H1 (cell line): ENCODE measurements around the gene C2orf81. TPM values are rescaled to one million over a fixed set of nuclear protein-coding genes. Genes with fewer than 3 reads are reported as not detected.

Experiments
- CREB1 ChIP-seq: IDR thresholded peaks from 2 replicates; pipeline ENCODE4 v1.6.1; 2012; ENCODE audit warnings: inconsistent platforms
- JUN ChIP-seq: IDR thresholded peaks from 2 replicates; pipeline ENCODE4 v1.6.1; 2011; ENCODE audit warnings: low read depth, mild to moderate bottlenecking, improper control_type of control experiment, low read length
- KDM5A ChIP-seq: fragments of 200-600 bp; IDR thresholded peaks from 2 replicates; pipeline ENCODE4 v1.7.1; 2012; ENCODE audit warnings: mild to moderate bottlenecking, low read length, inconsistent platforms, mixed read lengths
- SUZ12 ChIP-seq: fragments of 200-600 bp; sonication (generic); IDR thresholded peaks from 2 replicates; pipeline ENCODE4 v1.6.1; 2012; ENCODE audit warnings: mild to moderate bottlenecking, inconsistent platforms, low read length, moderate library complexity, mixed read lengths
- TAF1 ChIP-seq: IDR thresholded peaks from 2 replicates; pipeline ENCODE4 v1.6.1; 2011; ENCODE audit warnings: mild to moderate bottlenecking, low read depth, low read length
- ZNF274 ChIP-seq: IDR thresholded peaks from 2 replicates; pipeline ENCODE4 v1.7.0; 2012; ENCODE audit warnings: low read length, borderline replicate concordance; ENCODE audit errors: extremely low read depth
- polyA plus RNA-seq, 7 experiments: library from polyadenylated mRNA; depleted of rRNA in 3 of 7; stranded (reverse) in 5 of 7; unstranded in 2 of 7; fragments of >200 nt in 5 of 7; fragments of 200-250 nt in 2 of 7; gene quantifications; 1 replicate in 5 of 7; 2 replicates in 1 of 7; 4 replicates in 1 of 7; pipeline versions ENCODE4 v1.2.1 to v1.2.3, GENCODE V29; 2011 to 2013; ENCODE audit warnings: missing spikeins in 2 of 7, mixed read lengths in 2 of 7
- total RNA-seq: library from RNA; stranded (reverse); fragmentation: NEBNext Ultra II Directional; extraction: Animal tissue kit (Norgen Biotek cat#: 25700); gene quantifications from 2 replicates; pipeline ENCODE4 v1.2.1, GENCODE V29; 2021
- TF ChIP-seq, protein P1 (sequence below): IDR thresholded peaks from 2 replicates; pipeline ENCODE4 v1.6.1; 2011; ENCODE audit warnings: low read length, improper control_type of control experiment
- TF ChIP-seq, protein P2 (sequence below): IDR thresholded peaks from 2 replicates; pipeline ENCODE4 v1.6.1; 2012; ENCODE audit warnings: low read length, inconsistent platforms

Gene C2orf81
- total and polyA plus RNA-seq, 2 of the 8 experiments (the other 6 are each of a cell fraction or from before 2014, with no cell fraction given): 1.6 to 3.3 TPM

DNA sequence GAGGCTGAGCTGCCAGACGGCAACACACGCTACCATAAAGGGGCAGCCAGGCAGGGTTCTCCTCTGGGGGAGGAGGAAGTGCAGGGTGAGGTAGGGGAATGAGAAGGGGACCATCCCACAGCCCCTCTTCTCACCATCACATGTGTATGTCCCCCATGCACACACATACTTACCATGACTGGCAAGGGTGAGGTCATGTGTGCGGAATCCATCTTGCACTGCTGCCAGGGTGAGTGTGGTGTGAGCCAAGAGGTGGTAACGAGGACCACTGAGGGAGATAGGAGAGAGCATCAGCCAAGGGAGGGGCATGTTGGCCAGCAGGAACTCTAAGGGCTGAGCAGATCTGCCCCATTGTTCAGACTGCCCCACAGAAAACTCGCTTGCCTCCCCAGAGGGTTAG lies 7.3 kb upstream of the C2orf81 start (continued):
- TF ChIP-seq, protein P1, sequence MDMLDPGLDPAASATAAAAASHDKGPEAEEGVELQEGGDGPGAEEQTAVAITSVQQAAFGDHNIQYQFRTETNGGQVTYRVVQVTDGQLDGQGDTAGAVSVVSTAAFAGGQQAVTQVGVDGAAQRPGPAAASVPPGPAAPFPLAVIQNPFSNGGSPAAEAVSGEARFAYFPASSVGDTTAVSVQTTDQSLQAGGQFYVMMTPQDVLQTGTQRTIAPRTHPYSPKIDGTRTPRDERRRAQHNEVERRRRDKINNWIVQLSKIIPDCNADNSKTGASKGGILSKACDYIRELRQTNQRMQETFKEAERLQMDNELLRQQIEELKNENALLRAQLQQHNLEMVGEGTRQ: no peak
- TF ChIP-seq CREB1: no peak
- TF ChIP-seq ZNF274: no peak
- no peak for TF ChIP-seq SUZ12
- no peak for TF ChIP-seq KDM5A
- TF ChIP-seq TAF1: no peak
- TF ChIP-seq, protein P2, sequence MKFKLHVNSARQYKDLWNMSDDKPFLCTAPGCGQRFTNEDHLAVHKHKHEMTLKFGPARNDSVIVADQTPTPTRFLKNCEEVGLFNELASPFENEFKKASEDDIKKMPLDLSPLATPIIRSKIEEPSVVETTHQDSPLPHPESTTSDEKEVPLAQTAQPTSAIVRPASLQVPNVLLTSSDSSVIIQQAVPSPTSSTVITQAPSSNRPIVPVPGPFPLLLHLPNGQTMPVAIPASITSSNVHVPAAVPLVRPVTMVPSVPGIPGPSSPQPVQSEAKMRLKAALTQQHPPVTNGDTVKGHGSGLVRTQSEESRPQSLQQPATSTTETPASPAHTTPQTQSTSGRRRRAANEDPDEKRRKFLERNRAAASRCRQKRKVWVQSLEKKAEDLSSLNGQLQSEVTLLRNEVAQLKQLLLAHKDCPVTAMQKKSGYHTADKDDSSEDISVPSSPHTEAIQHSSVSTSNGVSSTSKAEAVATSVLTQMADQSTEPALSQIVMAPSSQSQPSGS: no peak
- no peak for TF ChIP-seq JUN
